Measurements from ENCODE around the gene PLPPR1.

DNA sequence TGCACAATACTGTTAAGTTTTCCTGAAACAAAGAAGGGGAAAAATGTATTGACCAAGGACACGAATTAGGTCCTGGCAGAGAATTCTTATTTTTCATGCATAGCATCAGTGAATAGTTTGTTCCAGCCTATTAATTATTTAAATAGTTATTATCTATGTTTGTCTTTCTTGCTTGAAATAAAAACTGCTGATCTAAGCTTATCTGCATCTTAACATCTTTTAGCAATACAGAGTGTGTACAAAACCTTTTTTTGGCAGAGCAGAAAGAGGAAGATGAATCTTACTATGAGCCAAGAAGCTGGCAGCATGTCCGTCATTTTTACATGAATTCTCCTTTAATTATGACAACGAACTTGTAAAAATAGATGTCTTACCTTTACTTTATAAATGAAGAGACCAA lies 23.3 kb upstream of the PLPPR1 start:
- TF ChIP-seq GATA2 (IDR thresholded peaks at IDR 0.05; ENCODE audit: insufficient read depth, insufficient read length, low read depth, low read length): no peak
- no peak for TF ChIP-seq EZH2 (IDR thresholded peaks at IDR 0.05; ENCODE audit: borderline replicate concordance, low read depth, low read length, severe bottlenecking)
- no peak for TF ChIP-seq POLR2A (IDR thresholded peaks at IDR 0.05; ENCODE audit: low read depth, low read length)
- TF ChIP-seq, protein P1, sequence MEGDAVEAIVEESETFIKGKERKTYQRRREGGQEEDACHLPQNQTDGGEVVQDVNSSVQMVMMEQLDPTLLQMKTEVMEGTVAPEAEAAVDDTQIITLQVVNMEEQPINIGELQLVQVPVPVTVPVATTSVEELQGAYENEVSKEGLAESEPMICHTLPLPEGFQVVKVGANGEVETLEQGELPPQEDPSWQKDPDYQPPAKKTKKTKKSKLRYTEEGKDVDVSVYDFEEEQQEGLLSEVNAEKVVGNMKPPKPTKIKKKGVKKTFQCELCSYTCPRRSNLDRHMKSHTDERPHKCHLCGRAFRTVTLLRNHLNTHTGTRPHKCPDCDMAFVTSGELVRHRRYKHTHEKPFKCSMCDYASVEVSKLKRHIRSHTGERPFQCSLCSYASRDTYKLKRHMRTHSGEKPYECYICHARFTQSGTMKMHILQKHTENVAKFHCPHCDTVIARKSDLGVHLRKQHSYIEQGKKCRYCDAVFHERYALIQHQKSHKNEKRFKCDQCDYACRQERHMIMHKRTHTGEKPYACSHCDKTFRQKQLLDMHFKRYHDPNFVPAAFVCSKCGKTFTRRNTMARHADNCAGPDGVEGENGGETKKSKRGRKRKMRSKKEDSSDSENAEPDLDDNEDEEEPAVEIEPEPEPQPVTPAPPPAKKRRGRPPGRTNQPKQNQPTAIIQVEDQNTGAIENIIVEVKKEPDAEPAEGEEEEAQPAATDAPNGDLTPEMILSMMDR (IDR thresholded peaks at IDR 0.05; ENCODE audit: extremely low read depth in 1 of 2, insufficient read depth in 1 of 2, low read depth in 1 of 2, low read length in 2 of 2): no peak
- TF ChIP-seq FOS (IDR thresholded peaks at IDR 0.05; ENCODE audit: borderline replicate concordance, insufficient read depth, low read length): no peak
- TF ChIP-seq POLR2AphosphoS5 (IDR thresholded peaks at IDR 0.05; ENCODE audit: insufficient read depth, low read depth, low read length): no peak
- no peak for TF ChIP-seq MYC (IDR thresholded peaks at IDR 0.05; ENCODE audit: low read depth, low read length)
- TF ChIP-seq, protein P2, sequence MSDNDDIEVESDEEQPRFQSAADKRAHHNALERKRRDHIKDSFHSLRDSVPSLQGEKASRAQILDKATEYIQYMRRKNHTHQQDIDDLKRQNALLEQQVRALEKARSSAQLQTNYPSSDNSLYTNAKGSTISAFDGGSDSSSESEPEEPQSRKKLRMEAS (IDR thresholded peaks at IDR 0.05; ENCODE audit: insufficient read depth, insufficient read length): no peak
